PC-9 (cell line): Measurements from ENCODE around the gene ZNRF4. TPM values are rescaled to one million over a fixed set of nuclear protein-coding genes. Genes with fewer than 3 reads are reported as not detected.

Source experiments
- BruUV-seq: library from RNA; stranded (reverse); fragments of 400-500 nt; replicated peaks from 2 replicates; lab custom pipeline; 2021; lab: Mats Ljungman, UMichigan
- CTCF ChIA-PET: fragments of 300-600 bp; sonication (Branson Sonifier 250); formaldehyde crosslinking; loops from one replicate; lab custom pipeline; 2022; ENCODE audit warnings: antibody characterized with exemption; lab: Charles Lee
- POLR2A ChIA-PET: fragments of 300-600 bp; sonication (Branson Sonifier 250); formaldehyde crosslinking; loops from one replicate; lab custom pipeline; 2022; ENCODE audit warnings: antibody characterized with exemption; ENCODE audit not compliant: unreplicated experiment; lab: Charles Lee
- DNase-seq, 2 experiments: peaks; one replicate each; pipeline versions ENCODE4 v3.0.0 to v3.0.0-alpha.2; 2015 to 2022; ENCODE audit warnings: mixed read lengths in 1 of 2
- H2AFZ ChIP-seq: fragments of 200-600 bp; sonication (generic); 2 replicates; pipeline ENCODE4 v1.8.1; 2017; ENCODE audit warnings: antibody characterized with exemption
- H3F3A ChIP-seq: fragments of 200-600 bp; sonication (generic); 2 replicates; pipeline ENCODE4 v1.8.1; 2017; ENCODE audit warnings: antibody characterized with exemption, mild to moderate bottlenecking, low read depth; ENCODE audit not compliant: insufficient read depth
- H3K27ac ChIP-seq: fragments of 200-600 bp; sonication (generic); 2 replicates; pipeline ENCODE4 v1.6.1; 2016; ENCODE audit warnings: mixed run types
- H3K27me3 ChIP-seq: fragments of 200-600 bp; sonication (generic); 2 replicates; pipeline ENCODE4 v1.6.1; 2016; ENCODE audit warnings: low read depth, mixed run types; ENCODE audit not compliant: insufficient read depth
- H3K36me3 ChIP-seq: fragments of 200-600 bp; sonication (generic); 2 replicates; pipeline ENCODE4 v1.6.1; 2016; ENCODE audit warnings: low read depth, mixed run types
- H3K4me1 ChIP-seq: fragments of 200-600 bp; sonication (generic); replicated peaks from 2 replicates; pipeline ENCODE4 v1.6.1; 2016; ENCODE audit warnings: mixed run types; ENCODE audit not compliant: insufficient read depth
- H3K4me2 ChIP-seq: fragments of 200-600 bp; sonication (generic); 2 replicates; pipeline ENCODE4 v1.6.1; 2017; ENCODE audit warnings: mixed run types
- H3K4me3 ChIP-seq: fragments of 200-600 bp; sonication (generic); 2 replicates; pipeline ENCODE4 v1.6.1; 2016; ENCODE audit warnings: mixed run types
- H3K79me2 ChIP-seq: fragments of 200-600 bp; sonication (generic); 2 replicates; pipeline ENCODE4 v1.6.1; 2017; ENCODE audit warnings: low read depth, mixed run types
- H3K9me2 ChIP-seq: fragments of 200-600 bp; sonication (generic); 2 replicates; pipeline ENCODE4 v1.8.1; 2017; ENCODE audit warnings: mild to moderate bottlenecking; ENCODE audit not compliant: insufficient read depth
- H3K9me3 ChIP-seq: fragments of 200-600 bp; sonication (generic); 2 replicates; pipeline ENCODE4 v1.8.1; 2016; ENCODE audit warnings: low read depth; ENCODE audit not compliant: insufficient read depth
- H4K20me1 ChIP-seq: fragments of 200-600 bp; sonication (generic); 2 replicates; pipeline ENCODE4 v1.8.1; 2017; ENCODE audit not compliant: insufficient read depth
- EZH2 ChIP-seq: fragments of 200-600 bp; sonication (generic); IDR thresholded peaks from 2 replicates; pipeline ENCODE4 v1.8.0; 2017; ENCODE audit warnings: antibody characterized with exemption, low read depth
- intact Hi-C: fragments of 100-400 bp; cut with micrococcal nuclease; formaldehyde crosslinking; loops from one replicate; pipeline ENCODE4 v1.10.0; 2022; ENCODE audit not compliant: unreplicated experiment
- total RNA-seq: library from RNA; stranded (reverse); gene quantifications from 2 replicates; pipeline ENCODE4 v1.2.3, GENCODE V29; 2021
- TF ChIP-seq, protein P1 (sequence below): fragments of 200-600 bp; sonication (generic); conservative IDR thresholded peaks from 2 replicates; pipeline ENCODE4 v1.6.1; 2017; ENCODE audit warnings: mixed run types, antibody characterized with exemption, mild to moderate bottlenecking, moderate library complexity

Gene ZNRF4
- total RNA-seq, 1 experiment from 2014 or later: not detected

DNA sequence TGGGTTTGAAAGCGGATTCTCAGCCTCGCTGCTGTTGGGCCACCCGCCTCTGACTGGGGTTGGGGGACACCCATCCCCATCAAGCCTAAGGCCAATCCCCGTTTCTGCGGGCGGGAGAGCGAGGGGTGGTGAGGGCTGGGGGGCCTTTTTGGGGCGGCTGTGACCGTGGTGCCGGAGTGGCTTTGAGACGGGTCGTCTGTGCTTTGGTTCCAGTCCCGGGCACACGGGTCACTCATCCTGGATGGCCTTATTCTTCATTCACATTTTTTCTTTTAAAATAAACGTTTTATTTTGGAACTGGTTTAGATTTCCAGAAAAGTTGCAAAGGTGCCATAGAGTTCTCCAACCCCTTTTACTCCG, 1.6 kb downstream of the ZNRF4 start:
- no peak overlapping the region for H3K27ac ChIP-seq
- no peak overlapping the region for H3K4me2 ChIP-seq
- H3K9me3 ChIP-seq: no peaks in the 10 kb centered on the region
- no peaks in the 10 kb centered on the region for H3K27me3 ChIP-seq
- POLR2A ChIA-PET: no interaction called here
- CTCF ChIA-PET: interaction anchor here (0.6 kb wide), 1 partner anchor 230 kb away, joined by 3 read pairs; no protein-coding TSS in a partner anchor
- H3K9me2 ChIP-seq: no peaks in the 10 kb centered on the region
- intact Hi-C loops: no loop called here
- H3K79me2 ChIP-seq: no peaks in the 10 kb centered on the region
- no peaks in the 10 kb centered on the region for H3K36me3 ChIP-seq
- H3F3A ChIP-seq: no peaks in the 10 kb centered on the region
- DNase-seq: no peak
- H3K4me3 ChIP-seq: no peak overlapping the region
- TF ChIP-seq, protein P1, sequence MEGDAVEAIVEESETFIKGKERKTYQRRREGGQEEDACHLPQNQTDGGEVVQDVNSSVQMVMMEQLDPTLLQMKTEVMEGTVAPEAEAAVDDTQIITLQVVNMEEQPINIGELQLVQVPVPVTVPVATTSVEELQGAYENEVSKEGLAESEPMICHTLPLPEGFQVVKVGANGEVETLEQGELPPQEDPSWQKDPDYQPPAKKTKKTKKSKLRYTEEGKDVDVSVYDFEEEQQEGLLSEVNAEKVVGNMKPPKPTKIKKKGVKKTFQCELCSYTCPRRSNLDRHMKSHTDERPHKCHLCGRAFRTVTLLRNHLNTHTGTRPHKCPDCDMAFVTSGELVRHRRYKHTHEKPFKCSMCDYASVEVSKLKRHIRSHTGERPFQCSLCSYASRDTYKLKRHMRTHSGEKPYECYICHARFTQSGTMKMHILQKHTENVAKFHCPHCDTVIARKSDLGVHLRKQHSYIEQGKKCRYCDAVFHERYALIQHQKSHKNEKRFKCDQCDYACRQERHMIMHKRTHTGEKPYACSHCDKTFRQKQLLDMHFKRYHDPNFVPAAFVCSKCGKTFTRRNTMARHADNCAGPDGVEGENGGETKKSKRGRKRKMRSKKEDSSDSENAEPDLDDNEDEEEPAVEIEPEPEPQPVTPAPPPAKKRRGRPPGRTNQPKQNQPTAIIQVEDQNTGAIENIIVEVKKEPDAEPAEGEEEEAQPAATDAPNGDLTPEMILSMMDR: no peak
- TF ChIP-seq EZH2: no peak
- no peak overlapping the region for H2AFZ ChIP-seq
- H3K4me1 ChIP-seq: no peaks in the 10 kb centered on the region
- no peaks in the 10 kb centered on the region for H4K20me1 ChIP-seq
- no TSS peak for BruUV-seq

DNA sequence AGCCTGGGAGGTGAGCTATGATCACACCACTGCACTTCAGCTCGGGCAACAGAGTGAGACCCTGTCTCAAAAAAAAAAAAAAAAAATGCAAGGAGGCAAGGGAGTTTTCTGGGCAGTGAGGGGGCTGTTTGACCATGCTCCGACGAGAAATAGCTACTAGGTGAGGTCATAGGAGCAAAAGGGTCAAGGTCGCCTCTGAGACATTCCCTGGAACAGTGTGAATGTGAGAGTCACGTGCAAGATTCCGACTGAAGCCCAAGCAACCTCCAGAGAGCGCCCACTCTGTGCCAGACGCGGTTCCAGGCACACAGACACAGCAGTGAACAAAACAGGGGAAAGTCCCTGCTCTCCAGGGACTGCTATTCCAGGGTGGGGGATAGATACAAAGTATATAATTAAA, 2.5 kb downstream of the ZNRF4 start:
- Histone ChIP-seq H3K79me2 (no peaks in the 10 kb centered on the region), H3K4me3 (no peak overlapping the region), H3K27ac (no peak overlapping the region), H4K20me1 (no peaks in the 10 kb centered on the region), H3K9me2 (no peaks in the 10 kb centered on the region), H3K9me3 (no peaks in the 10 kb centered on the region), H3F3A (no peaks in the 10 kb centered on the region), H3K4me2 (no peak overlapping the region), H3K4me1 (no peaks in the 10 kb centered on the region), H3K27me3 (no peaks in the 10 kb centered on the region), H3K36me3 (no peaks in the 10 kb centered on the region), H2AFZ (no peak overlapping the region)
- ChIA-PET POLR2A (interaction anchor here (0.6 kb wide), 1 partner anchor 10 kb away, joined by 7 read pairs; no protein-coding TSS in a partner anchor), CTCF (no interaction called here)
- no peak for DNase-seq
- intact Hi-C loops: no loop called here
- no peak for TF ChIP-seq EZH2
- TF ChIP-seq, protein P1: no peak
- no TSS peak for BruUV-seq

DNA sequence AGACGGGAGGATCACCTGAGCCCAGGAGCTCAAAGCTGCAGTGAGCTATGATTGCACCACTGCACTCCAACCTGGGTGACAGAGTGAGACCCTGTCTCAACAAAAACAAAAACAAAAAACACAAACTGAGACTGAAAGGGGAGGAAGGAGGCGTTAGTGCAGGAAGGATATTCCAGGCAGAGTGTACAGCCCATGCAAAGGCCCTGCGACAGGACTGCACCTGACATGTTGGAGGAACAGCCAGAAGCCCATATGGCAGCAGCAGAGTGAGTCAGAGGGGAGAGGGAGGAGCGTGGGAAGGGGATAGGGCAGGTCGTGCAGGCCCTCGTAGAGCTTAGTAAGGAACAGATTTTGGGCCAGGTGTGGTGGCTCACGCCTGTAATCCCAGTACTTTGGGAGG, 3.2 kb downstream of the ZNRF4 start:
- Histone ChIP-seq H3K4me2 (no peak overlapping the region), H3K27me3 (no peaks in the 10 kb centered on the region), H3K27ac (no peak overlapping the region), H3K9me3 (no peaks in the 10 kb centered on the region), H3K36me3 (no peaks in the 10 kb centered on the region), H3F3A (no peaks in the 10 kb centered on the region), H3K79me2 (no peaks in the 10 kb centered on the region), H4K20me1 (no peaks in the 10 kb centered on the region), H3K4me1 (no peaks in the 10 kb centered on the region), H2AFZ (no peak overlapping the region), H3K9me2 (no peaks in the 10 kb centered on the region), H3K4me3 (no peak overlapping the region)
- TF ChIP-seq EZH2: no peak
- TF ChIP-seq, protein P1: no peak
- ChIA-PET POLR2A (interaction anchor here (0.6 kb wide), 1 partner anchor 207 kb away, joined by 3 read pairs; no protein-coding TSS in a partner anchor), CTCF (no interaction called here)
- BruUV-seq: no TSS peak
- intact Hi-C loops: no loop called here
- no peak for DNase-seq
